Keratinocyte (primary cell): ENCODE results near the gene VPS18.

ENCODE experiments used
- EZH2 ChIP-seq: IDR thresholded peaks from one replicate; pipeline ENCODE4 v1.6.1; 2012; ENCODE audit warnings: inconsistent platforms, mild to moderate bottlenecking, low read length, moderate library complexity
- TF ChIP-seq, protein P1 (sequence below), 3 experiments: IDR thresholded peaks in 1 of 3; conservative IDR thresholded peaks in 1 of 3; optimal IDR thresholded peaks in 1 of 3; 2 replicates in 2 of 3; 3 replicates in 1 of 3; pipeline versions ENCODE3 to v1.5.1; 2011; ENCODE audit warnings: low read length in 3 of 3, mild to moderate bottlenecking in 3 of 3, moderate library complexity in 2 of 3, control low read depth in 1 of 3, inconsistent platforms in 1 of 3; ENCODE audit not compliant: insufficient read depth in 2 of 3; ENCODE audit errors: extremely low read depth in 1 of 3

DNA sequence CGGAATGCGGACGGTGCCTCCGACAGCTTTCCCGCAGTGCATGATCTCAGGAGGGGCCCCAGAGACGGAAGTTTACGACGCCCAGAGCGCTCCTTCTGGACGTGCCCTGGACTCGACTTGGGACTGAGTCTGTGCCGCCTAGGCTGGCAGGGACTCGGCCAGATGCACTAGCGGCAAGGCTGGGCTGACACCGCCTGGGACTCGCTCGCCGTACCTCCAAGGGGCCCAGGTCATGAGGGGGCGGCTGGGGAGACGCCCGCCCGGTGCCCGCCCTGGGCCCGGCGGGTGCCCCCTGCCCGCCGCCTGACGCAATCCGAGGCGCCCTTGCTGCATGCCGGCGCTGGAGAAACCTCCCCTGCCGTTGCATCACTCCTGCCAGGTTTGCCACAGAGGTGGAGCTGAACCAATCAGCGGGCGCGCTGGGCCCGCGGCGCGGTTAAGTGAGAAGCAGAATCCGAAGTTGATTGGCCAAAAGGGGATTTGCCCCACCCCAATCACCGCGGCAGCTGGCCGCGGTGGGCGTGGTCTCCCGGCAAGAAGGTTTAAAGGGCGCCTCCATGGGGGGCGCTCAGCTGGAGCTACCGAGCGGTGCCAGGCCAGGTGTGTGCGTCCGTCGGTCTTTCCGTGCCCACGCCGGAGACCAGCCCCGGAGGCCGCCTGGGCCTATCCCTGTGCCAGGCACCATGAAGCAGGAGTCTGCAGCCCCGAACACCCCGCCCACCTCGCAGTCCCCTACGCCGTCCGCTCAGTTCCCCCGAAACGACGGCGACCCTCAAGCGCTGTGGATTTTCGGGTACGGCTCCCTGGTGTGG is 58.9 kb downstream of the VPS18 start, which contains the start of gene CHAC1:
- TF ChIP-seq, protein P1, sequence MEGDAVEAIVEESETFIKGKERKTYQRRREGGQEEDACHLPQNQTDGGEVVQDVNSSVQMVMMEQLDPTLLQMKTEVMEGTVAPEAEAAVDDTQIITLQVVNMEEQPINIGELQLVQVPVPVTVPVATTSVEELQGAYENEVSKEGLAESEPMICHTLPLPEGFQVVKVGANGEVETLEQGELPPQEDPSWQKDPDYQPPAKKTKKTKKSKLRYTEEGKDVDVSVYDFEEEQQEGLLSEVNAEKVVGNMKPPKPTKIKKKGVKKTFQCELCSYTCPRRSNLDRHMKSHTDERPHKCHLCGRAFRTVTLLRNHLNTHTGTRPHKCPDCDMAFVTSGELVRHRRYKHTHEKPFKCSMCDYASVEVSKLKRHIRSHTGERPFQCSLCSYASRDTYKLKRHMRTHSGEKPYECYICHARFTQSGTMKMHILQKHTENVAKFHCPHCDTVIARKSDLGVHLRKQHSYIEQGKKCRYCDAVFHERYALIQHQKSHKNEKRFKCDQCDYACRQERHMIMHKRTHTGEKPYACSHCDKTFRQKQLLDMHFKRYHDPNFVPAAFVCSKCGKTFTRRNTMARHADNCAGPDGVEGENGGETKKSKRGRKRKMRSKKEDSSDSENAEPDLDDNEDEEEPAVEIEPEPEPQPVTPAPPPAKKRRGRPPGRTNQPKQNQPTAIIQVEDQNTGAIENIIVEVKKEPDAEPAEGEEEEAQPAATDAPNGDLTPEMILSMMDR (optimal IDR thresholded peaks at IDR 0.05 in 1 of 3, IDR thresholded peaks at IDR 0.05 in 1 of 3, conservative IDR thresholded peaks at IDR 0.05 in 1 of 3; ENCODE audit: extremely low read depth in 1 of 3, insufficient read depth in 2 of 3, low read length in 3 of 3) = peak in 1 of 3 experiments; percentile 13
- no peak for TF ChIP-seq EZH2
